Measurements from ENCODE around the gene LRRC34.

The LRRC34 gene

DNA sequence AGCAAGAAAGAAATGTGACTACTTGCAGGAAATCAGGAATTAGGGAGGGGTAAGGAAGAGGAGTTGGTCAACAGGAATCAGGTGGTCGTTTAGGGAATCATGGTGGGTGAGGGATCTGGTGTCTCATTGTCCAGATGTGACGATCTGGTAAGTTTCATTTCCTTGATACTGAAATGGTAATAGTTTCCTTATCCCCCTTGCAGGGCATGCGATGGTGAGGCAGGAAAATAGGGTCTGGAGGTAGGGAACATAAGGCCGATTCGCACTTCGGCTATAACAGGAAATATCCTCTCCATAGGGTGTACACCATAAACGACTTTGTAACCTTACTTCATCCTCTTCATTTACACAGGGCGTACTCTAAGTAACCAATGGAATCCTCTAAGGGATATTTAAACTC is 574 bp upstream of the LRRC34 start:
- no peak for DNase-seq

DNA sequence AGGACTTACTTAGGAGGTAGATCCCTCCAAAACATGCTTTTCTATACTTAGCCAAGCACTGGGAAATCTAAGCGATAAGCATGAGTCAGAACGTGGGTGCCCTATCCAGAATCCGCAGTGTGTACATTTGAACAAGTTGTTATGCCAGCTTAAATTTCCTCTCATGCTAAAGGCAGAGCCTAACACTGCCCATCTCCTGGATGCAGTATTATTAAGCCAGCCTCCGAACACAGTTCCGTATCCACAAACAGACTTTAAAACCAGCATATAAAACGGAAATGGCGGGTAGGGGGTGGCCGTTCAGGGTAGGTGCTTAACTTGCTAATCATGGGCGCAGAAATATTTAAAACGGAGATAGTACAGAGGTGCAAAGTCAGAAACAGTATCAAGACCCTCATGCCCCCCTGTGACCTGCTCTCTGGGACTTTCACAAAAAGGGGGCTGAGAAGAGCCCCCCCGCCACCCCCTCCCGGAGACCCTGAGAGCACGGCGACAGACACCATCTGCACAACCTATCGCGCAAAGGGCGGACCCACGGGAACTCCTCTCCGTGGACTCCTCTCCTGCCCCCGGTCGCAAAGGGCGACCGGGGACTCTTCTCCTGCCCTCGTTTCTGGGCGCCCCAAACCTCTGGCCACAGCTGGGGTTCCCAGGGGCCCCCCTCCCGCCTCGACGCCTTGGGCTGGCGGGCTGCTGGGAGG is 923 bp downstream of the LRRC34 start:
- DNase-seq, result no peak

DNA sequence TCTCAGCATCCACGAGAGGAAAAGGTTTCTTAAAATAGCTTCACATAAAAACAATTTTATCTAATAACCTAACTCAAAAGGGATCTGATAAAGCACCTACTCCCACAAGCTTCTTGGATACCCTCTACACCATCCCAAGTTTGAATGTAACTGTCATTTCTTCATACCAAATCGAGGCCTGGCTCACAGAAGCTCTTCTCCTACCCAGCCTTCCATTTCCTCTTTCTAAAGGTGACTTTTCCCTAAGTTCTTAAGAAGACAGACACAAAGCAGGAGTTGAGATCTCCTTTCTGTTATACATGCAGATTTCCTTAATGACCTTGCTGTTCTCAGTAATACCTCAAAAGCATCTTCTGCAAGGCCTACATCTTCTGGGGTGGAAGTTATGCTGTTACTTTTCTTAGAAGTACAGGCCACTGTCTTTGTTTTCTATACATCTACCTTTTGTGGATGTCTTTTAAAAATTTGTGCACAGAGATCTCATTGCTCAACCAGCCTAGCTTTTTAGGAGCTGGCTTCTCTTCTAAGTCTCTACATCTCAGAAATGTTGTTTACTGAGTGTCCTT is 3.4 kb downstream of the LRRC34 start:
- DNase-seq, result no peak

DNA sequence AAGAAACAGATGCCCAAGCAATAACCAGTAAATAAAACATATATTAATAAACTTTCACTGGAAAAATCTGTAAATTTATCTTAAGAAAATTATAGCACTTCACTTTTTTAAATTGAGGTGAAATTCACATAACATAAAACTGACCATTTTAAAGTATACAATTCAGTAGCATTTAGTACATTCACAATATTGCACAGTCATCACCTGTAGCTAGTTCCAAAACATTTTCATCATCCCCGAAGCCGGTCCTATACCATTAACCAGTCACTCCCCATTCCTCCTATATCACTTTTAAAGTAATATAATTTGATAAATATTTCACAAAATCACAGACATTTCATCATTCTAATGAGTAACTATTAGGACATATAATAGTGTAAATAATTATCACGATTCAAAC is 8.0 kb downstream of the LRRC34 start:
- no peak for DNase-seq

DNA sequence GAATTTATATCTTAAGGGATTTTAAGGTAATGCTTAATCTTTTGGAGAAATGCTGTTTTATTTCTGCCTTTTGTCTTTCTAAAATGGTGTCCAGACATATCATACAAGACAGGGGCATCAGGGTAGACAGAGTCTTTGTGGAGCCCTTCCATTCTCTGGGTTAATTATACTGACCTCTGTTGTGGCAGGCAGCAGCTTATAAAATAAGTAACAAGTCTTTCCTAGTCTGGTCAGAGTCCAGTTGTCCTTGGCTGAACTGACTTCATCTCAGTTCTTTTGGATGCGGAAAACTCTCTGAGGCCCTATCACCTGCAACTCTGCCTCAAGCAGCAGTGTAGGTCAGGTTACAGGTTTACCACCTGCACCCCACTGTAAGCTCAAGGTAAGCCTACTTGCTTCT is 20.3 kb downstream of the LRRC34 start:
- no peak for DNase-seq

DNA sequence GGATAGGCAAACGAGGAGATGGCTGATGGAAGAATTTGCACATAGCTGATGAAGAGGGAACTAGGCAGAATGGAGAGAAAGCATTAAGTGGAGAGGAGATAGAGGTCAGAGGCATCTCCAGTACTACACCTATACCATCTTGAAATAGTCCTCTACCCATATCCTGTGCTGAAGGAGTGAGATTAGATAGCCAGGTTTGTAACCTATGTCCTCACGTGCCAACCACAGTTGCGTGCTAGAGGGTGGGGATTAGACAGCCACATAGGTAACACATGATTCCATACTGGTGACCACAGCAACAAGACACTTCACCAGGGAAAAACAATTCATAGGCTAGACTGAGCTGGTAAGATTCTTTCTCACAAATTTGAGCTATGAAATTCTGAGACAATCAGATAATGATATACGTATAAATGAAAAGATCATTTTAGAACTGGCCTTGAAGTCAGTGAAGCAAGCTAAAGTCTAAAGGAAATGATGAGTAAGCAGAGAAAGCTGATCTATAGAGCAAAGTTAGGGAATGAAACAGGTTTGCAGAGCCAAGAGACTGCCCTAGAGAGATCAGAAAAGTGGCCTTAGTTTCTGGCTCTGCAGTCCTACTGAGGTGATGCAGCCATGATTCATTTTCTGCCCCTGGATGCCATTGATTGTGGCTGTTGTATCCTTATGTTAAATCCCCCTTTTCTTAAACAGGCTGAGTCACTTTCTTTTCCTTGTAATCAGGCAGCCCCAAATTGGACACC is 21.8 kb downstream of the LRRC34 start:
- DNase-seq, result no peak

DNA sequence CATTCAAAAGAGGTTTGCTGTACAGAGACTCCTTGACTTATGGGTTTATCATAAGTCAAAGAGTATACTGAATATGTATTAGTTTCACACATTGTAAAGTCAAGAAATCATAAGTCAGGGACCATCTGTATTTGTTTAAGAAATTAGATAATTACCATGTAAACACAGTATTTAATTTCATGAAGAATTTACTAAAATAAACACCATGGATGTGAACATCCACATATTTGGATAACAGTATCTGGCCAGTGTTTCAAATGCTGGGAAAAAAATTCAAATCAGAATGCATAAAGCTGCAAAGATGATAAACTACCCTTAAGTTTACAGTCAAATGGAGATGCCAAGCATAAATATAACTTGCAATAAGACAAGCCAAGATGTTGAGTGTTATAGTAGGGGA is 22.5 kb downstream of the LRRC34 start:
- DNase-seq, result no peak

DNA sequence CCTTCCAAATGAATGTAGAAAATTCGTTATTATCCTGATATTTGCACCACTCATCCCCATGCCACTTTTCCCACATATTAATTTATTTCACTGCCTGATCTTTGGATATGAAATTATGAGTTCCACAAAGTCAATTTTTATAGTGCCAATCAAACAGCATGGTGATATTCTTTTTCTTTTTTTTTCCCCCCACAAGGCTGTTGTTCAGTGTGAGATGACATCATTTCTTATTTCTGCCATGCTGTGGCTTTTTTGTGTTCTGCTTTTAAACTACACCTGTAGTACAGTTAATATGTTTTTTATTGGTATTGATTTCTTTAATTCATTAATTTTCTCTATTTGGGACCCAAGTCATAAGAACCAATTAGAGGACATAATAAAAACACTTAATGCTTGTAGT is 24.9 kb downstream of the LRRC34 start:
- DNase-seq, result no peak

DNA sequence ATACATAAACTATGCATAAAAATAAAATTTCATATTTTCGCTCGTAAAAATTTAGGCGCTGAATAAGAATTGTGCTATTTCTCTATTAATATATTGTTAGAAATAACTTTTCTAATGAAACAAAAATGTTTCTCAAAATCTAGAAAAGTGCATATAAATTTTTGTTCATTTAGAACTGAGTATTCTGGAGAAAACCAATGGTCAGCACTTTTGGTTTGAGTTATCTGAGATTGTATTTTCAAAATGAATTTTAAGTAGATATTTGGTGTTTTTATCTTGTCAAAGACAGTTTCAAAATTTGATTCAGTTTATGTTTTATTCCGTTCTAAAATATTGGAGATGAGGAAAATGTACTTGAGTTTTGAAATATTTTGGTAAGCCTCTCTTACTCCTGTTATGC is 25.6 kb downstream of the LRRC34 start:
- no peak for DNase-seq

DNA sequence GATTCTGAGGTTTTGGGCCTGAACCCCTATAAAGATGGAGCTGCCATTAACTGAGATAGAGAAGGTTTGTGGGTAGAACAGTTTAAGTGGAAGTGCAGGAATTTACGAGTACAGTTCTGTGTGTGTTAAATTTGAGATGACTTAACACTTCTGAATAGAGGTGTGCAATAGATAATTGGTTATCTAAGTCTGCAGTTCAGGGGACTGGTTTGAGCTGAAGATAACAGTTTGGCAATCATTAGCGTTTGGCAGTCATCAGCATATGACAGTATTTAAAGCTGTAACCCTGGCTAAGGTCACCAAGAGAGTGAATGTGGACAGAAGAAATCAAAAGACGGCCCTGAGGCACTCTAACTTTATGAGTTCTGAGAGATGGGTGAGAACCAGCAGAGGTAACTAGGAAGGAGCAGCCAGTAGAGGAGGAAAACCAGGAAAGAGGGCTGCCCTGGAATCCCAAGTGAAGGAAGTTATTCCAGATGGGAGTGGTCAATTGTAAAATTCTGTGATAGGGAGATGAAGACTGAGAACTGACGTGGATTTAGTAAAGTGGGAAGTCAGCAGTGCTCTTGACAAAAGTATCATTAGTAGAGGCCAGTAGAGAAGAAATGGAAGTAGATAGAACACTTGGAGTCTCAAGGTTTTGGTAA is 31.4 kb downstream of the LRRC34 start:
- no peak for DNase-seq

DNA sequence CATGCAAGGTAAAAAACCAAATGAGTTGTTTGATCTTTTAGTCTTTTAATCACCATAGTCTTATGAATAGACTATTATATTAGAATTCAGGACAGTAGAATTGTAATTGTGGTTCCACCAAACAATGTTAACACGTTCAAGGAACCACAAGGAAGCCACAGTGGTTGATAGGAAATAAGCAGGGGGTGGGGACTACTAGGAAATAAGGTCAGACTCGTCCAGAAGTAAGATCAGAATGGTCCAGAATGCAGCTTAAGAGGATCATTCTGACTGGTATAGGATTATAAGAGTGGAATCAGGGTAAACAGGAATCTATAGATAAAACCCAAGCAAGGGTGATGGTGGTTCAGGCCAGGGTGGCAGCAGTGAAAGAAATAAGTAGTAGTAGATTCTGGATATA is 32.0 kb downstream of the LRRC34 start:
- DNase-seq, result no peak

DNA sequence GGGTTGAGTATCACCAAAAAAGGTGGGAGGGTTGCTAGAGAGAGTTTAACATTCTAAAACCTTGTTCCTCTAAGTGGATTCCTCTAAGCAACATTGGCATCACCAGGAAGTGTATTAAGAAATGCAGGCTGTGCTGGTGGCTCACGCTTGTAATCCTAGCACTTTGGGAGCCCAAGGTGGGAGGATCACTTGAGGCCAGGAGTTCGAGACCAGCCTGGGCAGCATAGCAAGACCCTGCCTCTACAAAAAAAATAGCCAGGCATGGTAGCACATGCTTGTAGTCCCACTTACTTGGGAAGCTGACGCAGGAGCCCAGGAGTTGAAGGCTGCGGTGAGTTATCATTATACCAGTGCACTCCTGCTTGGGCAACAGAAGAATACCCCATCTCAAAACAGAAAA is 34.9 kb downstream of the LRRC34 start:
- no peak for DNase-seq

DNA sequence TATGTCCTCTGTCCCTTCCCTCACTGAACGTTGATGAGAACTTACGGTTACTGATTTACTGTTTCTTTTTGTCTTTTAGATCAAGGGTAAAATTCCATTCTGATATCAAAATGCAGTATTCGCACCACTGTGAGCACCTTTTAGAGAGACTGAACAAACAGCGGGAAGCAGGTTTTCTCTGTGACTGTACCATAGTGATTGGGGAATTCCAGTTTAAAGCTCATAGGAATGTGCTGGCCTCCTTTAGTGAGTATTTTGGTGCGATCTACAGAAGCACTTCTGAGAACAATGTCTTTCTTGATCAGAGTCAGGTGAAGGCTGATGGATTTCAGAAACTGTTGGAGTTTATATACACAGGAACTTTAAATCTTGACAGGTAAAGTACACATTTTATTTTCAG is 38.5 kb downstream of the LRRC34 start:
- no peak for DNase-seq

DNA sequence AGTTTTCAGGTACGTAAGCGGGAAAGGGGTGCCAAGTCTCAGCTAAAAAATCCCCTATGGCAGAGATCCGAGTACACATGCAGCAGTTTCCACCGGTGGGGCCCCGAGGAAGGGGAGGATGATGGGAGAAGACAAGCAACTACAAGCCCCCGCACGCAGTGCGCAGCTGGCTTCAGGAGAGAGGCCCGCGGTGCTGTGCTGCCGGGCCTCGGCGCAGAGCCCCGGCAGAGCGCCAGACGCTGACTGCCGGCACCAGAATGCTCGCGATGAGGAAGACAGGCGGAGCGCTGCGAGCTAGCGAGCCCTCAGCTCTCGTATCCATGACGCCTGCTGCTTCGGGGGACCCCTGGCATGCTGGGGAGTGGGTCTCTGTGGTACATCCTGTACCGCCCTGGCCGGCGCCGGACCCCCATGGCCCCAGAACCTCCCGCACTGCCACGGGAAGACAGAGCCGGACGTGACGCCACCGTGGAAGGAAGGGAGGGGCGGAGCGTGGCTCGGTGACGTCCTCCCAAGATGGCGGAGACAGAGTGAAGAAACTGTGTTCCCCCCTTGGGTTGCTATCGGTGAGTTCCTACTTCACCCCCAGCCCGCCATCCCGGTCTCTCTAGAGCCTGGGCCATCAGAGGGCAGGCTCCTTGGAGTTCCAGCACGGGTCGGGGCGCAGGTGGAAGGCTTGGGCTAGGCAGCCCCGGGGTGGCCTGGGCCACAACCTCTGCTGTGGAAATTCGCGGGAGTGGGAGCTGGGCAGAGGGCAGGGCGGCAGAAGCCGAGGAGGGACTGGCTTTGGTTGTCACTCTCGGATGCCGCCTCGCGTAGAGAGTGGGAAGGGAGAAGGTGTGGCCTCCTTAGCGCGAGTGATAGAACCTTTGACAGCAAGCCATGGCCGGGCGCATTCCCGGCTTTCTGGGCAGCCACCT is 39.5 kb downstream of the LRRC34 start, which contains the start of gene MYNN:
TSS of gene MYNN (plus strand) at position 500 of the 920 bp plus-strand sequence. CDS start 900 bp downstream, outside the sequence.
- peak; percentile 92 to 93 for DNase-seq

DNA sequence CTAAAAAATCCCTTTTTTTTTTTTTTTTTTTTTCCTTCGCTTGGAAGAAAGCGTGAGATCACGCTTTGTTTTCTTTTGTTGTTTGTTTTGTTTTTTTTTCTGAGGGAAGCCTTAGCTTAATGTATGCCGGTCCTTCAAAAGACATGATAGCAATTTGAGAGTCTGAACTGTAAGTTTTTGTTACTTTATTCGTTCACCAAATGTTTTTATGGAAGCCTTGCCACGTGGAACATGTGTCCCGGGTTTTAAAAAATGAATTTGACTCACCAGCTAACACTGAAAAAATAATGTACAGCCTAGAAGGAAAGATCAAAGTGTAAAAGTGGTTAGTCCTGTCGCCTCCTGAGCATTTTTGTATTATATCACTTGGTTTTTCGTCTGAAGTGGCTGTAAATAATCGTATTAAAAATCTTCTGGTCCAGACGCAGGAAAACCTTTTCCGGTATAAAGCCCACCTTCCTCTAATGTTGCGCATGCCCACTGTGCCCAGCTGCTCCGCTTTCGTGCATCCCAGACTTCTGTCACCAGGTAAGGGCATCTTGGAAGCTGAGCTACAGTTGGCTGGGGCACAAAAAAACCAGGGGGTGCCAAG is 40.3 kb downstream of the LRRC34 start:
- peak; percentile 69 to 71 for DNase-seq

DNA sequence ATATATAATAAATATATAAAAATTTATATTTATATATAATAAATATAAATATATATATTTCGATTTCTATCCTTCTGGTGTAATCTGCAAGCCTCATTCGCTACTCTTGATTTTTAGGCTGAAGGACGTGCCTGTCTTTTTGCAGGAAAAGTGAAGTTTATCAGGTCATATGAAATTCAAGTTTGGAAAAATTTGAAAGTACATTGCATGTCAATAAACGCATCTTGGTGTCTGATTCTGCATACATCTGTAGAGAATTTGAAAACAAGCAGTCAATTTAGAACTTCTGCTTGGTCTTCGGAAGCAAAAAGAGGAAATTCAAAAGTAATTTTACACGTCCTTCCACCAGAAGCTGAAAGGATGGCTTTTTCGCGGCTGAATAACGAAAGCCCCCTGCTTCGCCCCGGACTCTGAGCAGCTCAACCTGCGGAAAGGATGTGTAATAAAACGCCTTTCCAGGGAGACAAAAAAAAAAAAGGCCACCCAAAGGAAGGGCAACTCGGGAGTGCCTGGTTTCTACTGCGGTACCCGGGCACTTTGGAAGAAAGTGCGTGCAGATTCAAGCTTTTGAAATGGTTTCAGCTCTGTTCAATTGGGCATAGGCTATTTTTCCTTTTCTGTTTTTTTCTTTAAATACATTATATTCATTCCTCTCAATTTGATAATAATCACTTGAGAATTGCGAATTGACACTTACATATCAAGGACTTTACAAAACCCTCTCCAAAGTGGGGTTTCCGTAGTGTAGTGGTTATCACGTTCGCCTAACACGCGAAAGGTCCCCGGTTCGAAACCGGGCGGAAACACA is 41.0 kb downstream of the LRRC34 start:
- DNase-seq, result peak; percentile 60 to 68

DNA sequence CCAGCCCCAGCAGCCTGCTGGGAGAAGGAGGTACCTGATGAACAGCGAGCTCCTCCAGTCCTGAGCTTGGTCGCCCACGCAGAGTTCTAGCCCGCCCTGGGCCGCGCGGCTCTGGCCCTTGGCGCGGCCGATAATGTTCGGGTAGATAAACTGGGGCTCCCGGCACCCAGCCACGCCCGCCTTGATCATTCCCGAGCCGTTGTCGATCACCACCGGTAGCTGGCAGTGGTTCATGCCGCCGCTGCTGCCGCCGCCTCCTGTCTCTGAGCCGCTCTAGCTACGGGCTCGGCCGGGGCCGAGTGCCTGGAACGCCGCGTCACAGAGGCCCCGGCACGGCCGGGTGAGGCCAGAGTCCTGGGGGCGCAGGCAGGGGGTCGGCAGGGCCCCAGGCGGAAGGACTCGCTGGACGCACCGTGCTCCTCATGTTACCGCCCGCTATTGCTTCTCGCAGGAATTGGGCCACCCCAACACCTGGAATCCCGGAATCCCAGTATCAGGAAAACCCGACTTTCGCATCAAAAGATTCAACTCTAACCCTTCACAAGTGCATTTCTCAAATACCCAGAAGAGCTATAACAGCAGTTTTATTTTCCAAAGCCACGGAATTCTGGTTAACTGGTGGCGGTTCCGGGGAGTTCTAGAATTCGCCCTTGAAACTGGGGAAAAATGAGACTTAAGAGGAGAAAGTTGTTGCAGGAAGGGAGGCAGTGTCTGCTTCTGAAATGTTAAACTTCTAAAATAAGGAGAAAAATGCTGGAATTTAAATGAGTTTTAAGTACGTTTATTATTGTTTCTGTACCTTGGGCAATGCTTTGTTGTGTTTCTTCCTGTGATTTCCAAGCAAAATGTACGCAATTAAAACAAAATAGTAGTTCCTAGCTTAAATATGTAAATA is 43.2 kb downstream of the LRRC34 start, which contains the start of gene ACTRT3:
TSS of gene ACTRT3 (minus strand) at position 275 of the 895 bp plus-strand sequence. CDS start at position 234, 41 bp downstream.
- peak; percentile 66 to 71 for DNase-seq

DNA sequence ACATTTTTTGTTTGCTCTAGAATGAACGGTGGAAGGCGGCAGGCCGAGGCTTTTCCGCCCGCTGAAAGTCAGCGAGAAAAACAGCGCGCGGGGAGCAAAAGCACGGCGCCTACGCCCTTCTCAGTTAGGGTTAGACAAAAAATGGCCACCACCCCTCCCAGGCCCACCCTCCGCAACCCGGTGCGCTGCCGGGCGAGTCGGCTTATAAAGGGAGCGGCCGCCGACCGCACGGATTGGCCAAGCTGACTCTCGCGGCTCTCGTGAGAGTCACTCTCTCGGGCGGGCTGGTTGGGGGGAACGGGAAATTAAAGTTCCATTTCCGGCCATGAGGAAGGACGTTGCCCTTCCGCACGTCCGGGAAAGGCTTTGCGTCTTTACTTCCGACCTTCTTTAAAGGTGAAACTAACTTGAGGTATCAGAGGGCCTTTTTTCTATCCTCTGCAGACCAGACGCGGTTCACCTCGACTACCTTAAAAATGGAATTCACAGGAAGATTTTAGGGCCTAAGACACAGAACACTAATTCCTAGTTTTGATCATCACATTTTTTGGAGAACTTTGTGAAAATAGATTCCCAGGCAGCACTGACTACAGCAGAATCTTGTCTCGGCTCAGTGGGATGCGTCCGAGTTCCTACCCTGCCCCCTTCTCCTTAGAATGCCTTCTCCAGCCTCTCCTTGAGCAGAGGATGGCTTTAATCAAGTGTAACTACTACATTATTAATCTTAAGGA is 47.7 kb downstream of the LRRC34 start, which contains the start of gene TERC:
TSS of gene TERC (minus strand) at position 179 of the 731 bp plus-strand sequence.
- peak; percentile 90 to 91 for DNase-seq

DNA sequence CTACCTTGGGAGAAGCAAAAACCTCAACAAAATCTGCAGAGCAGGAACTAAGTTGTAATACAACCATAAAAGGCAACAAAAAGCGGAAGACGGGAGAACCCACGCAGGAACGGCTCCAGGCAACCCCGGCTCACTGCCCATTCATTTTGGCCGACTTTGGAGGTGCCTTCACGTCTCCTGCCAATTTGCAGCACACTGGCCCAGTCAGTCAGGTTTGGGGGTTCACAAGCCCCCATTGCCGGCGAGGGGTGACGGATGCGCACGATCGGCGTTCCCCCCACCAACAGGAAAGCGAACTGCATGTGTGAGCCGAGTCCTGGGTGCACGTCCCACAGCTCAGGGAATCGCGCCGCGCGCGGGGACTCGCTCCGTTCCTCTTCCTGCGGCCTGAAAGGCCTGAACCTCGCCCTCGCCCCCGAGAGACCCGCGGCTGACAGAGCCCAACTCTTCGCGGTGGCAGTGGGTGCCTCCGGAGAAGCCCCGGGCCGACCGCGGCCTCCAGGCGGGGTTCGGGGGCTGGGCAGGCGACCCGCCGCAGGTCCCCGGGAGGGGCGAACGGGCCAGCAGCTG is 48.3 kb downstream of the LRRC34 start:
- DNase-seq, result peak; percentile 65 to 71
